ENCODE measurements around the gene RIPPLY2.

The RIPPLY2 gene

DNA sequence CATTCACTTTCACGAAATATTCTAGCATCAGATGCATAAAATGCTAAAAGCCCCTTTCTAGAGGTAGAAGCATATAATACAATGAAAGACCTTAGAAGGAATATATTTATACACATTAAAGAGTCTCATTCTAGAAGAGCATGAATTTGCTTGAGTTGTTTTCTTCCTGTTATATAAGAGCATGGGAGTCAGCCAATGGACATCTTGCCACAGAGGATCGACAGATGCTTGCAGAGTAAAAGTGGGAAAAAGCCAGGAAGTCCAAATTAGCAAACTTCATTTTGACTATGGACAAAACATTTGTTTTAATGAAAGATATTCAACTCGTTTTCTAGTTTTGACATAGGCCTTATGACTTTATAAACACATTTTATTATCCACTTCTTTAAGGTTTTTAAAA is 44.2 kb upstream of the RIPPLY2 start:
- ATAC-seq = no peak
- TF ChIP-seq, protein P1, sequence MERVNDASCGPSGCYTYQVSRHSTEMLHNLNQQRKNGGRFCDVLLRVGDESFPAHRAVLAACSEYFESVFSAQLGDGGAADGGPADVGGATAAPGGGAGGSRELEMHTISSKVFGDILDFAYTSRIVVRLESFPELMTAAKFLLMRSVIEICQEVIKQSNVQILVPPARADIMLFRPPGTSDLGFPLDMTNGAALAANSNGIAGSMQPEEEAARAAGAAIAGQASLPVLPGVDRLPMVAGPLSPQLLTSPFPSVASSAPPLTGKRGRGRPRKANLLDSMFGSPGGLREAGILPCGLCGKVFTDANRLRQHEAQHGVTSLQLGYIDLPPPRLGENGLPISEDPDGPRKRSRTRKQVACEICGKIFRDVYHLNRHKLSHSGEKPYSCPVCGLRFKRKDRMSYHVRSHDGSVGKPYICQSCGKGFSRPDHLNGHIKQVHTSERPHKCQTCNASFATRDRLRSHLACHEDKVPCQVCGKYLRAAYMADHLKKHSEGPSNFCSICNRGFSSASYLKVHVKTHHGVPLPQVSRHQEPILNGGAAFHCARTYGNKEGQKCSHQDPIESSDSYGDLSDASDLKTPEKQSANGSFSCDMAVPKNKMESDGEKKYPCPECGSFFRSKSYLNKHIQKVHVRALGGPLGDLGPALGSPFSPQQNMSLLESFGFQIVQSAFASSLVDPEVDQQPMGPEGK (CRISPR knock-in tag; IDR thresholded peaks at IDR 0.05; ENCODE audit: borderline replicate concordance) = no peak
- TF ChIP-seq SNAI2 (CRISPR knock-in tag; IDR thresholded peaks at IDR 0.05) (no peak), ISL1 (CRISPR knock-in tag; IDR thresholded peaks at IDR 0.05) (no peak), CSDC2 (CRISPR knock-in tag; IDR thresholded peaks at IDR 0.05) (no peak), ZNF8 (CRISPR knock-in tag; IDR thresholded peaks at IDR 0.05) (no peak), RARB (CRISPR knock-in tag; IDR thresholded peaks at IDR 0.05) (no peak), ESRRG (CRISPR knock-in tag; IDR thresholded peaks at IDR 0.05) (no peak), TCF4 (CRISPR knock-in tag; IDR thresholded peaks at IDR 0.05; ENCODE audit: borderline replicate concordance) (no peak), GLIS3 (CRISPR knock-in tag; IDR thresholded peaks at IDR 0.05) (no peak), TOX (CRISPR knock-in tag; IDR thresholded peaks at IDR 0.05; ENCODE audit: borderline replicate concordance) (no peak), OSR1 (CRISPR knock-in tag; IDR thresholded peaks at IDR 0.05) (no peak), ZFP3 (CRISPR knock-in tag; IDR thresholded peaks at IDR 0.05) (no peak), PPARA (CRISPR knock-in tag; IDR thresholded peaks at IDR 0.05; ENCODE audit: borderline replicate concordance) (no peak), ARNTL (CRISPR knock-in tag; IDR thresholded peaks at IDR 0.05; ENCODE audit: borderline replicate concordance, low read depth) (no peak), ZFP30 (CRISPR knock-in tag; IDR thresholded peaks at IDR 0.05) (no peak), BACH2 (CRISPR knock-in tag; IDR thresholded peaks at IDR 0.05; ENCODE audit: borderline replicate concordance) (no peak), ZNF70 (CRISPR knock-in tag; IDR thresholded peaks at IDR 0.05) (no peak), ZNF565 (CRISPR knock-in tag; conservative IDR thresholded peaks at IDR 0.05; ENCODE audit: low read depth) (no peak)
- TF ChIP-seq, protein P2, sequence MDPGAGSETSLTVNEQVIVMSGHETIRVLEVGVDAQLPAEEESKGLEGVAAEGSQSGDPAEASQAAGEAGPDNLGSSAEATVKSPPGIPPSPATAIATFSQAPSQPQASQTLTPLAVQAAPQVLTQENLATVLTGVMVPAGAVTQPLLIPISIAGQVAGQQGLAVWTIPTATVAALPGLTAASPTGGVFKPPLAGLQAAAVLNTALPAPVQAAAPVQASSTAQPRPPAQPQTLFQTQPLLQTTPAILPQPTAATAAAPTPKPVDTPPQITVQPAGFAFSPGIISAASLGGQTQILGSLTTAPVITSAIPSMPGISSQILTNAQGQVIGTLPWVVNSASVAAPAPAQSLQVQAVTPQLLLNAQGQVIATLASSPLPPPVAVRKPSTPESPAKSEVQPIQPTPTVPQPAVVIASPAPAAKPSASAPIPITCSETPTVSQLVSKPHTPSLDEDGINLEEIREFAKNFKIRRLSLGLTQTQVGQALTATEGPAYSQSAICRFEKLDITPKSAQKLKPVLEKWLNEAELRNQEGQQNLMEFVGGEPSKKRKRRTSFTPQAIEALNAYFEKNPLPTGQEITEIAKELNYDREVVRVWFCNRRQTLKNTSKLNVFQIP (CRISPR knock-in tag; IDR thresholded peaks at IDR 0.05; ENCODE audit: borderline replicate concordance, low read depth) = no peak
- TF ChIP-seq, protein P3, sequence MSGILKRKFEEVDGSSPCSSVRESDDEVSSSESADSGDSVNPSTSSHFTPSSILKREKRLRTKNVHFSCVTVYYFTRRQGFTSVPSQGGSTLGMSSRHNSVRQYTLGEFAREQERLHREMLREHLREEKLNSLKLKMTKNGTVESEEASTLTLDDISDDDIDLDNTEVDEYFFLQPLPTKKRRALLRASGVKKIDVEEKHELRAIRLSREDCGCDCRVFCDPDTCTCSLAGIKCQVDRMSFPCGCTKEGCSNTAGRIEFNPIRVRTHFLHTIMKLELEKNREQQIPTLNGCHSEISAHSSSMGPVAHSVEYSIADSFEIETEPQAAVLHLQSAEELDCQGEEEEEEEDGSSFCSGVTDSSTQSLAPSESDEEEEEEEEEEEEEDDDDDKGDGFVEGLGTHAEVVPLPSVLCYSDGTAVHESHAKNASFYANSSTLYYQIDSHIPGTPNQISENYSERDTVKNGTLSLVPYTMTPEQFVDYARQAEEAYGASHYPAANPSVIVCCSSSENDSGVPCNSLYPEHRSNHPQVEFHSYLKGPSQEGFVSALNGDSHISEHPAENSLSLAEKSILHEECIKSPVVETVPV (CRISPR knock-in tag; IDR thresholded peaks at IDR 0.05) = no peak

DNA sequence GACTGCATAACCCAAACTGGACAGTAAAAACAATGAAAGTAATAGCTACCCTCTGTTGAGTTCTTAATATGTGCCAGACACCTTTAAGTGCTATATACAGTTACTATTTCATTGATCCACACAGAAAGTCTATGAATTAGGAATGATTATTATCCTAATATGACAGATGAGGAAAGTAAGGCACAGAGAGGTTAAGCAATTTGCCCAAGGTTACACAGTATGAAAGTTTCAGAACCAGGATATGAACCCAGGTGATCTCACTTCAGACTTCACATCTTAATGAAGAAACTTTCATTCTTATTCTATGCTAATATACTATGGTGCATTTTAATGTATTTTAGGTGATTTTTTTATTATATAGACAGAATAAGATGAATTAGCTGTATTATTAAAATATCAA is 40.6 kb upstream of the RIPPLY2 start:
- ATAC-seq = no peak
- TF ChIP-seq ZNF8 (CRISPR knock-in tag; IDR thresholded peaks at IDR 0.05) (no peak), RARB (CRISPR knock-in tag; IDR thresholded peaks at IDR 0.05) (no peak), ZFP3 (CRISPR knock-in tag; IDR thresholded peaks at IDR 0.05) (no peak), ISL1 (CRISPR knock-in tag; IDR thresholded peaks at IDR 0.05) (no peak), ZC3H10 (CRISPR knock-in tag; IDR thresholded peaks at IDR 0.05) (no peak), TCF4 (CRISPR knock-in tag; IDR thresholded peaks at IDR 0.05; ENCODE audit: borderline replicate concordance) (no peak), BACH2 (CRISPR knock-in tag; IDR thresholded peaks at IDR 0.05; ENCODE audit: borderline replicate concordance) (no peak), ZNF565 (CRISPR knock-in tag; conservative IDR thresholded peaks at IDR 0.05; ENCODE audit: low read depth) (no peak), ZFP30 (CRISPR knock-in tag; IDR thresholded peaks at IDR 0.05) (no peak), TOX (CRISPR knock-in tag; IDR thresholded peaks at IDR 0.05; ENCODE audit: borderline replicate concordance) (no peak)
- TF ChIP-seq, protein P3 (CRISPR knock-in tag; IDR thresholded peaks at IDR 0.05) = no peak
- TF ChIP-seq, protein P4, sequence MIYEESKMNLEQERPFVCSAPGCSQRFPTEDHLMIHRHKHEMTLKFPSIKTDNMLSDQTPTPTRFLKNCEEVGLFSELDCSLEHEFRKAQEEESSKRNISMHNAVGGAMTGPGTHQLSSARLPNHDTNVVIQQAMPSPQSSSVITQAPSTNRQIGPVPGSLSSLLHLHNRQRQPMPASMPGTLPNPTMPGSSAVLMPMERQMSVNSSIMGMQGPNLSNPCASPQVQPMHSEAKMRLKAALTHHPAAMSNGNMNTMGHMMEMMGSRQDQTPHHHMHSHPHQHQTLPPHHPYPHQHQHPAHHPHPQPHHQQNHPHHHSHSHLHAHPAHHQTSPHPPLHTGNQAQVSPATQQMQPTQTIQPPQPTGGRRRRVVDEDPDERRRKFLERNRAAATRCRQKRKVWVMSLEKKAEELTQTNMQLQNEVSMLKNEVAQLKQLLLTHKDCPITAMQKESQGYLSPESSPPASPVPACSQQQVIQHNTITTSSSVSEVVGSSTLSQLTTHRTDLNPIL (CRISPR knock-in tag; IDR thresholded peaks at IDR 0.05; ENCODE audit: low read depth) = no peak
- TF ChIP-seq, protein P2 (CRISPR knock-in tag; IDR thresholded peaks at IDR 0.05; ENCODE audit: borderline replicate concordance, low read depth) = no peak

All from SK-N-SH treated with all-trans-retinoic acid at 6 μM for 48 hours (cell line).